SJSA1 (cell line): ENCODE results near the gene JAG1. TPM values are rescaled to one million over a fixed set of nuclear protein-coding genes. Genes with fewer than 3 reads are reported as not detected.
A peak's percentile ranks its signal among the peaks of the same experiment; 100 is the strongest.

Experiments used
- DNase-seq, 2 experiments: peaks; one replicate each; pipeline ENCODE4 v3.0.0-alpha.2; 2015 to 2020; ENCODE audit warnings: low spot score in 2 of 2, low read depth in 1 of 2
- H3K27ac ChIP-seq: fragments of 250-450 bp; sonication (Bioruptor Pico); 2 replicates; pipeline ENCODE4 v1.5.1; 2020; ENCODE audit warnings: mild to moderate bottlenecking, moderate library complexity
- H3K27me3 ChIP-seq: fragments of 250-450 bp; sonication (Bioruptor Pico); replicated peaks from 2 replicates; pipeline ENCODE4 v1.5.1; 2020; ENCODE audit warnings: mild to moderate bottlenecking, moderate library complexity
- H3K36me3 ChIP-seq: fragments of 250-450 bp; sonication (Bioruptor Pico); 2 replicates; pipeline ENCODE4 v1.5.1; 2020; ENCODE audit warnings: mild to moderate bottlenecking
- H3K4me1 ChIP-seq: fragments of 250-450 bp; sonication (Bioruptor Pico); replicated peaks from 2 replicates; pipeline ENCODE4 v1.6.1; 2021; ENCODE audit warnings: mild to moderate bottlenecking
- H3K4me3 ChIP-seq: fragments of 250-450 bp; sonication (Bioruptor Pico); 2 replicates; pipeline ENCODE4 v1.5.1; 2020; ENCODE audit warnings: mild to moderate bottlenecking
- H3K9me3 ChIP-seq: fragments of 250-450 bp; sonication (Bioruptor Pico); replicated peaks from 2 replicates; pipeline ENCODE4 v1.5.1; 2020; ENCODE audit warnings: mild to moderate bottlenecking
- total RNA-seq: library from RNA; depleted of rRNA; stranded (reverse); fragments of >200 nt; shearing (Covaris generic); gene quantifications from 2 replicates; pipeline ENCODE4 v1.2.3, GENCODE V29; 2014; rRNA removed

Gene JAG1
- 40.4 and 40.9 TPM in 2 replicates for total RNA-seq

GRCh38 chr20:10673842-10674683 lies at the start of gene JAG1:
Gene JAG1, minus strand, starts transcription at chr20:10673999. Its CDS starts 469 bp downstream, at chr20:10673530.
- peak within 1 kb of the TSS; percentile 98 for H3K27ac ChIP-seq
- H3K4me3 ChIP-seq = peak within 1 kb of the TSS; percentile 61
- H3K27me3 ChIP-seq = no peaks in the 10 kb centered on the region
- H3K9me3 ChIP-seq = no peaks in the 10 kb centered on the region
- peaks cover 16% of the 10 kb centered on the region for H3K36me3 ChIP-seq
- peaks cover 30% of the 10 kb centered on the region for H3K4me1 ChIP-seq
- peak; percentile 96 to 98 for DNase-seq

DNA sequence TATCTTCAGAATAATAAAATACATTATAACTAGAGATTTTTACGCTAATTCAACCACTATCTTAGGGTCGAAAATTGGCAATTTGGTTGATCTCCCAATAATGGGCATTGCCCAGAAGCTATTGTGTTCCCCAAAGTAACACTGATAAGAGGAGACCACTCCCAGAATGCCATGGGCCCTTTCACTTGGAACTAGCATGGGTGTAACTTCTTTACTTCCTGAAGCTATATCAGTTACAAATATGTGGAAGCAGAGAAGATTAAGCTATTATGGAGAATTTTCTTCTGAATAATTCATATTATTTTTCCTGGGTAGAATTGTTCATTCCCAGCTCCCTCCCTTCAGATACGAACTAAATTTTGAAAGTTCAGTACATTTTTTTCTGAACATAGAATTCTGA lies 48.2 kb upstream of the JAG1 start:
- no peak overlapping the region for H3K4me3 ChIP-seq
- DNase-seq = no peak
- H3K9me3 ChIP-seq = no peaks in the 10 kb centered on the region
- H3K27me3 ChIP-seq = no peaks in the 10 kb centered on the region
- no peak overlapping the region for H3K27ac ChIP-seq
- H3K4me1 ChIP-seq = peaks cover 15% of the 10 kb centered on the region
- no peaks in the 10 kb centered on the region for H3K36me3 ChIP-seq

DNA sequence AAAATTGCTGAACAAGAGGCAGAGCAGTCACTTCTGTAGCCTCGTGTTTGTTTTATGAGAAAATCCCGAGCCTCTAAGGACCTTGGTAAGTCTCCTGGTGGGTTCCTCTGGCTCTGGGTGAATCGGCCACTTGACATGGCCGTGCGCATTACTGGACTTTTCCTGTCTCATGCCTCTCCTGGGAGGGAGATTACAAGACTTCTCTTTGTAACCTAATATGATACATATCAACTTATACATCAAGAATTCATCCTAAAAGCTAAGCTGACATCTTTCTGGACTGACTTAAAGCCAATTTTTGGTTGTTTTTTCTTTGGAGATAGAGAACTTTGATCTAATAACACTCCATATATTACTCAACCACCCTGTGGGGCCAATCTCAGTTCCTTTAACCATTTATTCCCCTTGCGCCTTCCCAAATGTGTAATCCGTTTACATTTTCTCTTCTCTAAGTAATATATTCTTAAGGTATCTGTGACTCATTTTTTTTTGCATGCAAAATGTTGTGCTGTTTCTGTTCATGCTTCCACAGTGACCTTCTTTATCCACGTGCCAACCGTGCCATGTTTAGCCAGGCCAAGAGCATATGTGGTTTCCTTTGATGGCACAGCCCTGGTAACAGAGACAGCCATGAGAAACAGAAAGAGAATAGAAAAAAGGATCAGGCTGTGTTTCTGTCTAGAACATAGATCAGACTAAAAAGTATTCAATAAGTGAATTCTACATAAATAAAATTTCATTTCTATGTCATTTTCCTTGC lies 47.5 kb upstream of the JAG1 start:
- H3K4me1 ChIP-seq = peaks cover 21% of the 10 kb centered on the region
- no peaks in the 10 kb centered on the region for H3K27me3 ChIP-seq
- DNase-seq = no peak
- no peaks in the 10 kb centered on the region for H3K9me3 ChIP-seq
- H3K4me3 ChIP-seq = no peak overlapping the region
- no peaks in the 10 kb centered on the region for H3K36me3 ChIP-seq
- no peak overlapping the region for H3K27ac ChIP-seq

DNA sequence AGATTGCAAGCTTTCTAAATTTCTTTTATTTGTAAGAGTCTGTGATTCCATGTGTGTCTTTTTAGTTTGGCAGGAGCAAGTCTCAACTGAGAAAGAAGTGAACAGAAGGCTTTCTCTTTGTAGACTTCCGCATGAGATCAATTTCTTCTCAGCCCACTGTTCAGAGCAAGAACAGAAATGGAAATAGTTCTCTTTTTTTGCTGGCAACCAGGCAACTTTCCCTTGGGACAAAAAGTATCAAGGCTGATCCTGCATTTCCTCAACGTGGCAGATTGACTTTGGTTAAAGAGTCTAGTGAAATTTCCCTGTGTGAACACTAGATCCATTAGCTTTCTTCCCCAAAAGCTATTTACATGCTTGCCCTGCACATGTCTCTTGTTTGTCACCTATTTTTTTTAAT lies 46.8 kb upstream of the JAG1 start:
- no peaks in the 10 kb centered on the region for H3K36me3 ChIP-seq
- DNase-seq = no peak
- no peaks in the 10 kb centered on the region for H3K27me3 ChIP-seq
- H3K27ac ChIP-seq = no peak overlapping the region
- peaks cover 29% of the 10 kb centered on the region for H3K4me1 ChIP-seq
- no peaks in the 10 kb centered on the region for H3K9me3 ChIP-seq
- no peak overlapping the region for H3K4me3 ChIP-seq

- DNase-seq = no peak
- Histone ChIP-seq H3K36me3 (no peaks in the 10 kb centered on the region), H3K27ac (no peak overlapping the region), H3K27me3 (no peaks in the 10 kb centered on the region), H3K9me3 (no peaks in the 10 kb centered on the region), H3K4me1 (peaks cover 34% of the 10 kb centered on the region), H3K4me3 (no peak overlapping the region)
These were observed 46.1 kb upstream of the JAG1 start for GRCh38 chr20:10719740-10720385.

DNA sequence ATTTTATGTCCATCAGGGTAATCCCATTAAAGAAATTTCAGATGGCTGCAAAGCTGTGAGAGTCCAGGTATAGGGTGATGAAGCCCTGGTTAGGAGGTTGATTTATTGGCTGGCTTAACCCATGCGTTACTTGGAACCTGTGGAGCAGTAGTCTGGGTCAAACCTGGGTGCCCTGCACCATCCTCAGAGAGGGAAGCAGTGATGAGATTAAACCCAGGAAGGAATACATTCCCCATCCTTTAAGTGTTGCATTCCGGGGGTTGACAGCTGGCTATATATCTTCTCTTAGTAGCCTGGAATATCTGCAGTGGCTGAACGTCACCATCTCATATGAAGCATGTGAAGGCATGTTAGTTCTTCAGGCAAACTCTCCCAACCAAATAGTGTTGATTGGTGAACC lies 44.9 kb upstream of the JAG1 start:
- H3K4me1 ChIP-seq = peaks cover 39% of the 10 kb centered on the region
- H3K27me3 ChIP-seq = no peaks in the 10 kb centered on the region
- H3K4me3 ChIP-seq = no peak overlapping the region
- no peak overlapping the region for H3K27ac ChIP-seq
- no peak for DNase-seq
- H3K36me3 ChIP-seq = no peaks in the 10 kb centered on the region
- H3K9me3 ChIP-seq = no peaks in the 10 kb centered on the region

DNA sequence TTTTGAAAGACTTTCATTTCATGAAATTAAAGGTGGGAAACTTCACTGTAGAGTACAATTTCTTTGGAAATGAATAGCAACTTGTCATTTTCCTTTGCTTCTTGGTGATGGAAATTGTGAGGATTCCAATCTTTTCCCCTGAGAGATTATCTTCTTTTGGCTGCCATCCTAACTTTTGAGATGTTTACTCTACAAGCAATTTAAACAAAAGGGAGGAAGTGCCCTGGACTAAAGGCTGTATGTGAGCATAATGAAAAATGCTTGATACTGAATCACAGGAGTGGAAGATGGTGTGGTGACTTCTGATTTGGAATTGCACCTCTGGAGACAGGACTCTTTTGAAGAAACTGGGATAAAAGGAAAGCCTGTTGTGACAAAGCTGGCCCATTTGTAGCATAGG lies 43.1 kb upstream of the JAG1 start:
- DNase-seq = peak in 1 of 2 experiments; percentile 65
- Histone ChIP-seq H3K27ac (no peak overlapping the region), H3K9me3 (no peaks in the 10 kb centered on the region), H3K4me1 (peaks cover 39% of the 10 kb centered on the region), H3K27me3 (no peaks in the 10 kb centered on the region), H3K36me3 (no peaks in the 10 kb centered on the region), H3K4me3 (no peak overlapping the region)

- H3K27me3 ChIP-seq = no peaks in the 10 kb centered on the region
- DNase-seq = peak; percentile 60 to 85
These were observed 41.2 kb upstream of the JAG1 start for GRCh38 chr20:10715035-10715434.

DNA sequence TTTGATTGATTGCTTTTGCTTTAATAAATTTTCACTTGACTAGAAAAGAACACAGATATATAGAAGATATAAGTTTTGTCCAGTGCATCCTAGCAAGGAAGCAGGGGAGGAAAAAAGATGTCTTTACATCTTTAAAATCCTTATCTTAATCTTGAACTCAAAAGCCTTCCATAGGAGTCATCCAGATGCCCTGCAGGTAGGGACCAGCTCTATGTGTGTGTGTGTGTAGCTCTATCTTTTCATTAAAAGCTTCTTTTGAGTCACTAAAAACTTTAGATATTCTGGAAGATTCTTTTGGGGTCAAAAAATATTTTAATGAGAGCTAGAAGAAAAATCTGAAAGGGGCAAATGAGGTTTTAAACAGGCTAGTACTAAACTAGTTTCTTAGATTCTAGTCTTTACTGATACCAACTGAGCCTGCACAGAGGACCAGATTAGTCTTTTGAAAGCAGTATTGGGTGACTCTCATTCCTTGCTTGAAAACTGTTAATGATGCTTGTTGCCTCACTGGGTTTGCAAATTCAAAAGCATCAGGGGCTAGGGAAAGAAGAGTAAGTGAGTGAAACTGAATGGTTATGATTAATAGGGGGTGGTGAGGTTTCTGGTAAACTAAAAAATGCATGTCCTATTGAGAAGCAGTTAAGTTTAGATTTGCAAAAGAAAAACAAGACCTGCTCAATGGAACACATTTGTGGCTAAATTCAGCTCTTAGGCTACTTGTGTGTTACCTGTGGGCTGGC lies 40.6 kb upstream of the JAG1 start:
- peak overlapping the region; percentile 12 for H3K27ac ChIP-seq

More at GRCh38 chr20:10715035-10715434, 41.2 kb upstream of the JAG1 start:
- H3K4me3 ChIP-seq = no peak overlapping the region
- H3K36me3 ChIP-seq = no peaks in the 10 kb centered on the region
- peaks cover 45% of the 10 kb centered on the region for H3K4me1 ChIP-seq
- peak overlapping the region; percentile 12 for H3K27ac ChIP-seq
- H3K9me3 ChIP-seq = no peaks in the 10 kb centered on the region

GRCh38 chr20:10713161-10713560 lies 39.4 kb upstream of the JAG1 start:
- no peak for DNase-seq
- Histone ChIP-seq H3K4me1 (peaks cover 45% of the 10 kb centered on the region), H3K27ac (no peak overlapping the region)

More for the DNA sequence above, 40.6 kb upstream of the JAG1 start:
- no peak for DNase-seq
- H3K4me1 ChIP-seq = peaks cover 45% of the 10 kb centered on the region
- H3K27me3 ChIP-seq = no peaks in the 10 kb centered on the region
- H3K36me3 ChIP-seq = no peaks in the 10 kb centered on the region
- H3K9me3 ChIP-seq = no peaks in the 10 kb centered on the region
- no peak overlapping the region for H3K4me3 ChIP-seq

DNA sequence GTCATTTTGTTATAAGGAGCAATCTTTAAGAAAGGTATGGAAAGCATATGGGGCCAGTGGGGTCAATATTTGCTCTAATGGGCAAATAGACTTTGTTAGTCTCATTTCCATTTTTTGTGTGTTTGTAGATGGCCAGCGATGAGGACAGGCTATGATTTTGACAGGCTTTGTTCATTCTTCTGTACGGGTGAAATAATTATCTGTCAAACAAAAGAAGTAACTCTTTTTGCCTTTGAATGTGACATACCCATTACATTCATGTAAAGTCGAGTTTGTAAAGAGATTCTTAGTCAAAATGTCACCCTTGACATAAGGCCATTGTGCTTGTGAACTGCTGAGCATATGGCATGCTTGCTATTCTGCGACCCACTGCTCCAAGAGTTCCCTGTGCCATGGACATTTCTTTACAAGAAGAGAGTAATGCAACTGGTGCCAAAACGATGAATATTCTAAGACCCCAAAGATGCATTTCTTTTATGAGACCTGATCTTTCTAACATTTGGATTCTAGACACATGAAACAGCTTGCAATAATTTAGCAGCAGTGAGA lies 38.2 kb upstream of the JAG1 start:
- Histone ChIP-seq H3K4me3 (no peak overlapping the region), H3K27ac (no peak overlapping the region), H3K36me3 (no peaks in the 10 kb centered on the region), H3K9me3 (no peaks in the 10 kb centered on the region), H3K27me3 (no peaks in the 10 kb centered on the region), H3K4me1 (peaks cover 40% of the 10 kb centered on the region)
- DNase-seq = no peak

More at GRCh38 chr20:10713161-10713560, 39.4 kb upstream of the JAG1 start:
- no peaks in the 10 kb centered on the region for H3K27me3 ChIP-seq
- H3K9me3 ChIP-seq = no peaks in the 10 kb centered on the region
- H3K36me3 ChIP-seq = no peaks in the 10 kb centered on the region
- H3K4me3 ChIP-seq = no peak overlapping the region

DNA sequence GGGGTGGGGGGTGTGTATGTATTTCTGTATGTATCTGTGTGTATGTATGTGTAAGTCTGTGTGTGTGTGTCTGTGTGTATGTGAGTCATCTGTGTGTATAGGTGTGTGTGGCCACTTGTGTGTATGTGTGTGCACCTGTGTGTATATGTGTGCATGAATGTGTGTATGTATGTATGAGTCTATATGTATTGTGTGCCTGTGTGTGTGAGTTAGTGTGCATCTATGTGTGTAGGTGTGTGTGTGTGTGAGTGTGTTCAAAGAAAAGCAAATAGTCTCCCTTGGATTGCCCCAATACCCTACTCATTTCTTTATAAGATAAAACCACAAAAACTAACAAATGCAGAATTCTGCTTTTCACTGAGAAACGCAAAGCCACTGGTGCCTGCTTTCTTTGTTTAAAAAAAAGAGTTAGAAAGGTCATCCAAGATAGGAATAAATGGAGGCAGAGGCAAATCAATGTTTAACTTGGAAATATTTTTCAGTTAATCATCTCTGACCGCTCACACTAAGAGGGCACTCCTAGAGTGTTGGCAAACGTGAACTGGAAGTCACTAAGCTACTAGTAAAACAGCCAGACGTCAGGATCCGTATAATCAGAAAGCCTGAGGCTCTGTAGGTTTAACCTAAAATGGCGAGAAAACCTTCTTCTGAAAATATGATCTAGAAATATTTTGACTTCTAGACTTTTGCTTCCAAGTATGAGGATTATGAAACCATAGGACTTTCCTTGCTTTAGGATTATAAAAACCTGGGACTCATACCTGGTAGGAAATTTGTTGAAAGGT lies 37.4 kb upstream of the JAG1 start:
- DNase-seq = peak in 1 of 2 experiments; percentile 15
- H3K27me3 ChIP-seq = no peaks in the 10 kb centered on the region
- no peak overlapping the region for H3K4me3 ChIP-seq
- H3K4me1 ChIP-seq = peaks cover 37% of the 10 kb centered on the region
- no peak overlapping the region for H3K27ac ChIP-seq
- H3K9me3 ChIP-seq = no peaks in the 10 kb centered on the region
- H3K36me3 ChIP-seq = no peaks in the 10 kb centered on the region
